ENCODE measurements around the gene OR10A4.
"Not testable (repeated sequence)": the region's sequence is repeated elsewhere in the genome, so short reads cannot be mapped to it uniquely, and the experiment has no call there.

OR10A4 gene

GRCh38 chr11:6900327-6900999 is 24.0 kb downstream of the OR10A4 start:
- no peak for DNase-seq

GRCh38 chr11:6904804-6905203 is 28.4 kb downstream of the OR10A4 start:
- not testable (repeated sequence) for DNase-seq

DNA sequence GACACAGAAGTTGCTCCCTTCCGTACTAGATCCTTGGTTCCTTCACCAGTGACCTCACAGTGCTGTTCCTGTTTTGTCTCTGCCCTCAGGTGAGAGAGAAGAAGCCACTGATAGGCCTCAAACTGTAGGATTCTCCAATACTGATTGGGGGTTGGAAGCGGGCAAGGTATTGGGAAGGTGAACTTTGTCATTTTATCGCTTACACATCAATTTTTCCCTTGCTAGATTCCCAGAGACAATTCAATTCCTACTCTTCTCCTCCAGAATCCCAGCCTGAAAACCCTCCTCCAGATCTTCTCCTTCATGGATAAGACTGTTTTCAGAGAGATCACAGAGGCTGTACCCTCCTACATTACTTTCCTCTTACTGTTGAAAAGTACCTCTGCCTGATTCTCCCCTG is 35.0 kb downstream of the OR10A4 start:
- no peak for DNase-seq

DNA sequence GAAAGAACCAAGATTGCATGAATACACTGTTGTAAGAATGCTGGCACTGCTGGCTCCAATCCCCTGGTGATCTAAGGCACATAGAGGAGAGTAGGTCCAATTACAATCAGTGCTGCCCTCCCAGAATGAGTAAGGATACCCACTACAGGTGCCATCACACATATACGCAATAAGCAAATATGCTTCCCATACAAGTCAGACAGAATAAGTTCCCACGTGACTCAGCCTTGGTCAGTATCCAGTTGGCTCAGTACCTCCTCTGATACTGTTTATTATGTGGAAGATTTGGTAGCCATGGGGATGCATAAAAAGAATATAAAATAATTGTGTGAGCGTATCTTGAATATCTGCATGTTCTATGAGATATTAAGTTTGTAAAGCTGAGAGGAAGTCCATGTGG is 35.5 kb downstream of the OR10A4 start:
- DNase-seq, result no peak

DNA sequence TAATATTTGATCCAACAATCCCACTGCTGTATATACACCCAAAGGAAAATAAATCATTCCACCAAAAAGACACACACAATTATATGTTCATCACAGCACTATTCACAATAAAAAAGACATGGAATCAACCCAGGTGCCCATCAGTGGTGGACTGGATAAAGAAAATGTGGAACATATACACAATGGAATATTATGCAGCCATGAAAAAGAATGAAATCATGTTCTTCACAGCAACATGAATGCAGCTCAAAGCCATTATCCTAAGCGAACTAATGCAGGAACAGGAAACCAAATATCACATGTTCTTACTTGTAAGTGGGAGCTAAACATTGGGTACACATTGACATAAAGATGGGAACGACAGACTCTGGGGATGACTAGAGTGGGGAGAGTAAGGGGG is 43.3 kb downstream of the OR10A4 start:
- no peak for DNase-seq

DNA sequence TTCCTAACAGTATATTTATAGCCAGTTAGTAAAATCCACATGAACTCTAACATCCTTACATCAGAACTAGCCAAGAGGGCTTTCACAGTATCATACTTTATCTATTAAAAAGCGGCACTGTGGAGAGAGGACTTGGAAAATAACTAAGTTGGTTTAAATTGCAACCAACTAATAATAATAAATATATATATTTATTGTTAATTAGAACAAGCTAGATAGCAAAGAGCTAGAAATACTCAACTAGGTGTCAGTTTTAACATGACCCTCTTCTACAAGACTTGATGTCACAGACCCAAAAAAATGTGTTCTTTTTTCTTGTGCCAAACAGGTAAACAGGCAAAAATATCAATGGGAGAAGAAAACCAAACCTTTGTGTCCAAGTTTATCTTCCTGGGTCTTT is 44.3 kb downstream of the OR10A4 start, which contains the start of gene OR2D3:
OR2D3 (plus strand) TSS at position 301 of the 400 bp plus-strand sequence; CDS start at position 301, 0 bp downstream.
- no peak for DNase-seq

- DNase-seq, result no peak
Observed at GRCh38 chr11:6925007-6925577, 48.7 kb downstream of the OR10A4 start.

DNA sequence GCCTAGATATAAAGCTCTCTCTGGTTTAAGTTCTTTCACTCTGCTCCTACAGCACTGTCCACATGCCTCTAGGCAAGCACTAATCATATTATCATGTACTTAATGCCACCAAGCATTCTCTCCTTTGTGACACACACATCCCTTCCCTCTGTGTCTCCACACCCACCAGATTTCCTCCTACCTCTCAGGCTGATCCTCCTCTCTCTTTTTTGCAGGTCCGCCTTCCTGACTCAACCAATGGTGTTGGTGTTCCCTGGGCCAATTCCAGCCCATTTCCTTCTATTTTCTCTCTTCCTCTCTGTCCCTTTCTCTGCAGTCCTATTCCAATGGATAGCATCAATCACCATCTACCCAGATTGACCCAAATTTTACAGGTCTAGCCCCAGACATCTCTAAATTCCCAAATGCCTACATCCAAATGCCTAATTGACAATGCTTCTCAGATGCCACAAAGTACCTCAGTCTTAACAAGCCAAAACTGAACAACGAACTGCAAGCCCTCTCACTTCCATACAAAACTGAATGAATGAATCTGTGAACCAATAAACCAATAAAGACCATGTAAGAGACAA is 49.3 kb downstream of the OR10A4 start:
- DNase-seq, result peak; percentile 35

GRCh38 chr11:6926208-6927029 is 50.0 kb downstream of the OR10A4 start, which contains the start of gene ZNF215:
Gene ZNF215 (plus strand): TSS chr11:6926426. CDS start chr11:6932273, 5,847 bp downstream.
- DNase-seq, result peak; percentile 95

GRCh38 chr11:6927030-6927617 is 50.7 kb downstream of the OR10A4 start:
- DNase-seq, result peak; percentile 18
